NCI-H1048 (cell line): Measurements from ENCODE around the gene PSMG1.
"Not testable (repeated sequence)": the region's sequence is repeated elsewhere in the genome, so short reads cannot be mapped to it uniquely, and the experiment has no call there.

ENCODE experiments used
- DNase-seq: peaks from one replicate; lab custom pipeline; 2025; lab: John Stamatoyannopoulos, UW

The PSMG1 gene

DNA sequence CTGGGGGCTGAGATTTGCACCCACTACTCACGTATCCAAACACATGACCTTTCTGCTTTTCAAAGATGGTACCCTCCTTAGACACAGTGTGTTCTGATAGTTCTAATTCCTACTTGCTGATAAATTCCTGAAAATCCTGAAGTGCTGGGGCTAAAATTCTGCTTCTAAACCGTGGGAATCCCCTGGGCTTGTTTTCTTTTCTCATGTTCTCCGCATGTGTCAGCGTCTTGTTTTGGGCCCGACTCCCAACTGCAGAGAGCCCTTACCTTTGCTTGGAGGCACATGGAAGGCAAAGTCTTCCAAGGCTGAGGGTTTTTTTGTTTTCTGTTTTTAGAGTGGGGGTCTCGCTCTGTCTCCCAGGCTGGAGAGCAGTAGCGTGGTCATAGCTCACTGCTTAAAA lies 27.2 kb downstream of the PSMG1 start:
- no peak for DNase-seq

- DNase-seq, result no peak
These were observed 27.7 kb downstream of the PSMG1 start for GRCh38 chr21:39155578-39155977.

DNA sequence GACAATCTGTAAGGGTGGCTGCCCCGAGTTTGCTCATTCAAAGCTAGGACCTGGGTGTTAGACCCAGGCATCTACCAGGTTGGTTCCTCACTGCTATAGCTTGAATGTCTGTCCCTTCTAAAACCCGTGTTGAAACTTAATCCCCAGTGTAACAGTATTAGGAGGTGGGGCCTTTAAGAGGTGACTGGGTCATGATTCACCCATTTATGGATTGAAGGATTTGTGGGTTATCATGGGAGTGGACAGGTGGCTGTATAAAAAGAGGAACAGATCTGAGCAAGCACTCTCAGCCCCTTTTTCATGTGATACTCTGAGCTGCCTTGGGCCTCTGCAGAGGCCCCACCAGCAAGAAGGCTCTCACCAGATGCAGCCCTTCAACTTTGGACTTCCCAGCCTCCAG lies 29.4 kb downstream of the PSMG1 start:
- no peak for DNase-seq

DNA sequence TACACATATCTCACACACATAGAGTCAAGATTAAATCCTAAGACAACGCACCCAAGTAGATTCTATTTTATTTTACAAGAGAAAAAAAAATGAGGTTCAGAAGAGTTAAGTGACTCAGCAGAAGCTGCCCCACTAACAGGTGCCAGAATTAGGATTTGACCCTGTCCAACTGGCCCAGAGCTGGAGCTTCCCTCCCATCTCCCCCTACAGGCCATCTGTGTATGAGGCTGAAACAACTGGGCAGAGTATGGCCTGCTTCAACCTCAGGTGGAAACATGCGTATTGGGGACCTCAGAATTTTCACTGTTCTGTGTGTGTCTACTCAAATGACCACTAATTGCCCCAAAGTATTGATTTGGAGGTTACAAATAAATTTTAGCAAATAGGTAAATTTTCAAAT lies 29.9 kb downstream of the PSMG1 start:
- DNase-seq, result no peak

- no peak for DNase-seq
These were observed 31.0 kb downstream of the PSMG1 start for GRCh38 chr21:39152271-39152670.

- DNase-seq, result no peak
These were observed 32.4 kb downstream of the PSMG1 start for GRCh38 chr21:39150877-39151276.

GRCh38 chr21:39150316-39150715 lies 32.9 kb downstream of the PSMG1 start:
- DNase-seq, result no peak

DNA sequence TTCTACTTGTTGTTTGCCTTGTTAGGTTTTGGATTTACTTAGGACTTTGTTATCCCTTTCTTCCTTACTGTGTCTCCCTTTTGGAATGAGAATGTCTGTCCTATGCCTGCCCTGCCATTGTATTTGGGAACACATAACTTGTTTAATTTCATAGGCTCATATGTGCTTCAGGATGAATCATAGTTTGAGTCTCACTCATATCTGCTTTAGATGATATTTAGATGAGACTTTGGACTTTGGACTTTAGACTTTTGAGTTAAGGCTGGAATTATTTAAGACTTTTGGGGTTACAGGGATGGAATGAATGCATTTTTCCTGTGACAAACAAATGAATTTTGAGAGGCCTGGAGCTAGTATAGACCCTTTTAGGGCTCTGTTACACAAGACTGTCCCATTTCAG lies 33.4 kb downstream of the PSMG1 start:
- DNase-seq, result no peak

GRCh38 chr21:39148975-39149374 lies 34.3 kb downstream of the PSMG1 start:
- DNase-seq, result no peak

DNA sequence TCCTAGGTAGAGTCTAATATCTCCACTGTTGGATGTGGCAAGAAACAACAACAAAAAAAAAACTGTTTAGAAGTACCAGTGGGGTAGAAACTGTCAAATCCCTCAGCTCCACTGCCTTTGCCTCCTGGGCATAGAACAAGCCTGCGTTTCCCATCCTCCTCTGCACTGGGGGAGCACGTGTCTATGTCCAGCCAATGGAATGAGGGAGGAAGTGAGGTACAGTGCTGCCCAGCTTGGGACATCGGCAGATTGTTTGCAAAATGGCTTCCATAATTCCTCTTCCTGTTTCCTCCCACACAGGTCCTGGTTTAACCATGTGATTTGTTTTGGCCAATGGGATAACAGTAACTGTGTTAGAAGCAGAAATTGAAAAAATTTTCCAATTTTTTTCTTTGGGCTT lies 39.1 kb downstream of the PSMG1 start:
- DNase-seq, result no peak

- DNase-seq, result no peak
These were observed 40.3 kb downstream of the PSMG1 start for GRCh38 chr21:39142972-39143371.

- DNase-seq, result no peak
These were observed 41.7 kb downstream of the PSMG1 start for GRCh38 chr21:39141502-39141901.

DNA sequence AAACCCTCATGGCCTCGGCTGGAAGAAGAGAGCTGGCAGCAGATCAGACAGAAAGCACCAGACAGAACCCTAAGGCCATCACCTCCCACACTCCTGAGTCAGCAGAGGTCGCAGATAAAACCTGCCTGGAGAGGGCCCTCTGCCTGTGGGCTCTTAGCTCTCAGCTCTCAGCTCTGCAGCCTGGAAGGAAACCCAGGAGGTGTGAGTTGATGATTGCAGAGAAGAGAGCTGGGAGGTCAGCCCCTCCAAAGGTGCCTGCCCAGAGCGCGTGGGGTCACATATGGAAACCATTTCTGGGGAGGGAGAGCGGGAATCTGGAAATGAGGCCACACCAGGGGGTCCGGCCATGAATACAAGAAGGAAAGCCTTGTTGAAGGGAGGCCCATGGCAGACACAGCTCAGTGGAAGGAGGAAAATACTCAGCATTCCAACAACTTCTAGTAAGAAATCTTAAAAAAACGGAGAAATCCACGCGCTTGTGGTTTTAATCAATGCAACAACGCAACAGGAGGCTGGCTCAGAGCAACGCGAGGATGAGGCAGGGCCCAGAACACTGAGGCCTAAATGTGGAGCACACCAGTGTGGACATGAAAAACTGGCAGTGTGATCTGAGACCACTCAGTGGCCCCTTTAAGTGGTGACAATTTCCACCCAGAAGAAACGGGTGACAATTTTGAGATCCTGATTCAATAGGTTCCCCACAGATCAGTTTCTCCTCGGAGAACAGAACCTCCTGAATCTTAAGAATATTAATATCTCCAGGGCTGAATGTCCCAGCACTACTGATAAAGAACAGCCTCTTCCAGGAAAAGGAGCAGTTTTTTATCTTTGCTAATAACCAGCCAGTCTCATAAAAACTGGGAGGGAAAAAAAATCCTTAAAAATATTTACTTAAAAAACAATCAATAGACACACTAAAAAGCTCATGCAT lies 45.7 kb downstream of the PSMG1 start:
- DNase-seq, result no peak

GRCh38 chr21:39136711-39137110 lies 46.5 kb downstream of the PSMG1 start:
- no peak for DNase-seq

DNA sequence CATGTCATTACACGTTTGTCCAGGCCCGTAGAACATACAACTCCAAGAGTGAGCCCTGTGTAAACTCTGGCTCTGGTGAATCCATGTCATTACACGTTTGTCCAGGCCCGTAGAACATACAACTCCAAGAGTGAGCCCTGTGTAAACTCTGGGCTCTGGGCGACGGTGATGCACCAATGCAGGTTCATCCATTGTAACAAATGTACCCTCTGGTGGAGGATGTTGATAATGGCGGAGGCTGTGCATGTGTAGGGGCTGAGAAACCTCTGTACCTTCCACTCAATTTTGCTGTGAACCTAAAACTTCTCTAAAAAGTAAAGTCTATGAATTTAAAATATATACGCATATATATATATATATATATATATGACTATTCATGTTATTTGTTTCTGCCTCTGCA lies 47.1 kb downstream of the PSMG1 start:
- not testable (repeated sequence) for DNase-seq

- DNase-seq, result no peak
These were observed 48.9 kb downstream of the PSMG1 start for GRCh38 chr21:39134288-39134810.

GRCh38 chr21:39132248-39132647 lies 51.0 kb downstream of the PSMG1 start:
- DNase-seq, result no peak

- DNase-seq, result no peak
These were observed 51.5 kb downstream of the PSMG1 start for GRCh38 chr21:39131791-39132190.

DNA sequence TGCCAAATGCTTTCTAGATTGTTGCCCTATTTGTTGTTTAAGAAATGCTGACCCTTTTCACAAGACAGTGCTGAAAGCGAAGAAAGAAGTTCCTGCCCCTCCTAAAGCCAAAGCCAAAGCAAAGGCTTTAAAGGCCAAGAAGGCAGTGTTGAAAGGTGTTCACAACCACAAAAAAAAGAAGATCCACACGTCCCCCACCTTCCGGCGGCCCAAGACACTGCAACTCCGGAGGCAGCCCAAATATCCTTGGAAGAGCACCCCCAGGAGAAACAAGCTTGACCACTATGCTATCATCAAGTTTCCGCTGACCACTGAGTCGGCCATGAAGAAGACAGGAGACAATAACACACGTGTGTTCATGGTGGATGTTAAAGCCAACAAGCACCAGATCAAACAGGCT lies 55.7 kb downstream of the PSMG1 start:
- DNase-seq, result no peak

- no peak for DNase-seq
These were observed 56.8 kb downstream of the PSMG1 start for GRCh38 chr21:39126486-39126806.

DNA sequence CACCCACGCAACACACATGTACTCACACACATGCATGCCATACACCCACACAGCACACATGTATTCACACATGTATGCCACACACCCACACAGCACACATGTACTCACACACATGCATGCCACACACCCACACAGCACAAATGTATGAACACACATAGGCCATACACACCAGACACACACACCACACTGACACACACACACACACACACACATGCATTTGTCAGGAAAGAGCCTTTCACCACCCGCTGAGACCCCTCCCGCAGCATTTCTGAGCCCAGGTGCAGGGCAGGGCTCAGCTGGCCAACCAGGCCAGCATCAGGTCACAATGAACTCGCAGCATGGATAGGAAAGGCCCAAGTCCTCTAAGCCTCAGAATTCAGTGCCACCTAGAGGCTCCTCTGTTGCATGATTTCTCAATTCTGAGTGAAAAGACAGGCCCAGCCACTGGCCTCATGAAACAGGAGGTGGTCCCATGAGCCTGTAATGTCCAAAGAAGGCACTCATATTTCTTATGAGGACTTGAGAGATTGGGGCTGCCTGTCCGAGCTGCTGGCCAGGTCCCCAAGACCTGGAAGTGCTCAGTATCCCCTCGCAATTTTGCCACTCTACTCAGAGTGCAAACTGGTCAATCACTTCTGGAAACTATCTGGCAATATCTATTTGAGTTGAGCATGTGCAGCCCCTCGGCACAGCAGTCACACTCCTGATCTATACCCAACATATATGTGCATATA lies 57.3 kb downstream of the PSMG1 start:
- DNase-seq, result no peak
